ENCODE data around the gene PRICKLE4.

DNA sequence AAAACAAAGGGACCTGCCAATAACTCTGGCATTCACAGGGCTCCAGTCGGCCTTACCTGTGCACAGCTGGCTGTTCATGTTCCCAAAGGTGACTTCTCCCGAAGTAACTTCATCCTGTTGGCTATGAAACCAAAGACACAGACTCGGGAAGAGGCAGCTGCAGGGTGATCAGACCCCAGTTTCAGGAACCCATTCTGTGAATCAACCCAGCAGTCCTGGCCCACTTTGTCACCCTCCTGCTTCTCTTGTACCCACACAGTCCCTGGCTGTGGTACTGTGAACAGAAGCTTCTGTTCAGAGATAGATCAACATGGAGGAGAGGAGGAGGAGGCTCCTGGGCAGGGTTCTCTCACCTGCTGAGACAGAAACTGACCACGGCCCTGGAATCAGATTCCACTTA is 24.7 kb upstream of the PRICKLE4 start:
- TF ChIP-seq EZH2phosphoT487 (IDR thresholded peaks at IDR 0.05; ENCODE audit: insufficient read depth, low read depth), result no peak
- TF ChIP-seq EZH2 (IDR thresholded peaks at IDR 0.05; ENCODE audit: insufficient read depth, poor library complexity, severe bottlenecking), result no peak

All from GM23248 (cell line).